K562 (cell line): ENCODE measurements around the gene CERS4. TPM values are rescaled to one million over a fixed set of nuclear protein-coding genes. Genes with fewer than 3 reads are reported as not detected.
"Not testable (repeated sequence)": the region's sequence is repeated elsewhere in the genome, so short reads cannot be mapped to it uniquely, and the experiment has no call there.

Experiments used
- ATAC-seq: fragments of 200-7000 bp; cut with Tn5 transposase; 3 replicates; pipeline ENCODE4 v1.9.1; 2020; ENCODE audit warnings: moderate library complexity
- BruUV-seq: library from RNA; stranded (reverse); fragments of 400-500 nt; replicated peaks from 2 replicates; lab custom pipeline; 2021; lab: Mats Ljungman, UMichigan
- CTCF ChIA-PET: fragments of 300-600 bp; formaldehyde crosslinking; extraction: SDS; loops from one replicate; lab custom pipeline; 2021; ENCODE audit warnings: low intra/inter-chr PET ratio; lab: Yijun Ruan, JAX
- POLR2A ChIA-PET: fragments of 300-600, 350-650 bp; sonication (Branson Sonifier 250); formaldehyde crosslinking; extraction: SDS; loops from one replicate; lab custom pipeline; 2021; ENCODE audit warnings: antibody characterized with exemption, inconsistent platforms; lab: Yijun Ruan, JAX
- DNase-seq, 4 experiments: peaks; one replicate each; pipeline versions ENCODE4 v3.0.0 to v3.0.0-alpha.2; 2011 to 2018; ENCODE audit warnings: low spot score in 3 of 4, mixed read lengths in 3 of 4; ENCODE audit errors: extremely low read depth in 1 of 4
- FAIRE-seq: peaks from 2 replicates; lab custom pipeline; 2011; peaks lifted over from hg19 to GRCh38; lab: Jason Lieb, UNC
- H2AFZ ChIP-seq: 2 replicates; pipeline ENCODE4 v1.6.0; 2011; ENCODE audit warnings: low read depth, low read length, control low read depth, inconsistent platforms
- H3K27ac ChIP-seq: fragments of 200-600 bp; 3 replicates; pipeline ENCODE4 v1.8.0; 2011; ENCODE audit warnings: low read depth, mild to moderate bottlenecking, control low read depth, inconsistent platforms, low read length, moderate library complexity, mixed read lengths; ENCODE audit errors: extremely low read depth
- H3K27me3 ChIP-seq, 2 experiments: fragments of 300-600 bp in 1 of 2; 2 replicates in 1 of 2; 3 replicates in 1 of 2; pipeline versions ENCODE4 v1.6.0 to v1.8.0; 2011; ENCODE audit warnings: inconsistent platforms in 2 of 2, low read length in 2 of 2, mild to moderate bottlenecking in 1 of 2, mixed read lengths in 1 of 2, moderate library complexity in 1 of 2; ENCODE audit not compliant: control insufficient read depth in 2 of 2, insufficient read depth in 2 of 2
- H3K36me3 ChIP-seq: fragments of 300-600 bp; 3 replicates; pipeline ENCODE4 v1.8.0; 2011; ENCODE audit warnings: mild to moderate bottlenecking, low read length, inconsistent platforms; ENCODE audit not compliant: control insufficient read depth, insufficient read depth
- H3K4me1 ChIP-seq, 2 experiments: fragments of 200-600 bp in 1 of 2; replicated peaks in 1 of 2; 2 replicates in 1 of 2; 3 replicates in 1 of 2; pipeline versions ENCODE4 v1.5.1 to v1.8.0; 2011; ENCODE audit warnings: inconsistent platforms in 2 of 2, low read length in 2 of 2, mild to moderate bottlenecking in 1 of 2, mixed read lengths in 1 of 2, moderate library complexity in 1 of 2; ENCODE audit not compliant: control insufficient read depth in 2 of 2, insufficient read depth in 2 of 2
- H3K4me2 ChIP-seq: 2 replicates; pipeline ENCODE4 v1.6.1; 2011; ENCODE audit warnings: low read length, control low read depth, inconsistent platforms, mixed read lengths; ENCODE audit not compliant: insufficient read depth
- H3K4me3 ChIP-seq: fragments of 200-600 bp; sonication (generic), shearing (Covaris generic); 2 replicates; pipeline ENCODE4 v1.5.1; 2016; ENCODE audit warnings: control low read depth, inconsistent platforms
- H3K79me2 ChIP-seq: fragments of 200-600 bp; 3 replicates; pipeline ENCODE4 v1.8.0; 2011; ENCODE audit warnings: low read length, inconsistent platforms; ENCODE audit not compliant: control insufficient read depth, insufficient read depth
- H3K9ac ChIP-seq, 2 experiments: 2 replicates each; pipeline versions ENCODE4 v1.6.0 to v1.6.1; 2011; ENCODE audit warnings: low read depth in 2 of 2, low read length in 2 of 2, control low read depth in 1 of 2, inconsistent platforms in 1 of 2, mild to moderate bottlenecking in 1 of 2, mixed read lengths in 1 of 2; ENCODE audit not compliant: insufficient read depth in 1 of 2
- H3K9me1 ChIP-seq: one replicate; pipeline ENCODE4 v1.6.0; 2011; ENCODE audit warnings: inconsistent platforms, mild to moderate bottlenecking, low read length, moderate library complexity; ENCODE audit not compliant: control insufficient read depth, insufficient read depth
- H3K9me3 ChIP-seq: replicated peaks from 2 replicates; pipeline ENCODE4 v1.5.1; 2011; ENCODE audit warnings: low read depth, low read length, inconsistent platforms; ENCODE audit not compliant: control insufficient read depth, insufficient read depth
- H4K20me1 ChIP-seq: replicated peaks from 2 replicates; pipeline ENCODE4 v1.6.1; 2011; ENCODE audit warnings: low read length, inconsistent platforms, mixed read lengths; ENCODE audit not compliant: control insufficient read depth, insufficient read depth
- CREBBP ChIP-seq: IDR thresholded peaks from one replicate; pipeline ENCODE4 v1.6.1; 2012; ENCODE audit warnings: low read depth, mild to moderate bottlenecking, control low read depth, inconsistent platforms, low read length
- DIDO1 ChIP-seq: fragments of 450-650 bp; IDR thresholded peaks from 2 replicates; pipeline ENCODE4 v1.6.1; 2016; ENCODE audit warnings: low read depth, missing biosample characterization, missing genetic modification characterization
- HDAC3 ChIP-seq: fragments of 450-650 bp; IDR thresholded peaks from 2 replicates; pipeline ENCODE4 v1.6.1; 2018; ENCODE audit warnings: borderline replicate concordance, mild to moderate bottlenecking, moderate library complexity; ENCODE audit not compliant: partially characterized antibody
- SRSF7 ChIP-seq: fragments of 200-400 bp; formaldehyde crosslinking; optimal IDR thresholded peaks from 2 replicates; pipeline ENCODE3; 2017; ENCODE audit warnings: mild to moderate bottlenecking, low read depth, low read length
- WGBS: fragments of 100-300 bp; shearing (Covaris generic); methylation state at CpG from one replicate; pipeline ENCODE4 v1.1.6; 2016; ENCODE audit warnings: low coverage, mixed read lengths; ENCODE audit not compliant: insufficient coverage; ENCODE audit errors: missing lambda C conversion rate; 5-methylcytosine and 5-hydroxymethylcytosine counted together
- in situ Hi-C: fragments of 300-500 bp; cut with MboI; formaldehyde crosslinking; loops from 4 replicates; pipeline ENCODE4 v1.15.0; 2018; ENCODE audit warnings: inconsistent platforms, mixed read lengths
- intact Hi-C: fragments of 100-400 bp; cut with micrococcal nuclease; formaldehyde crosslinking; loops from 2 replicates; pipeline ENCODE4 v1.14.2; 2022
- polyA plus RNA-seq, 8 experiments: library from polyadenylated mRNA; depleted of rRNA in 4 of 8; stranded (reverse) in 5 of 8; unstranded in 3 of 8; fragments of >200 nt; fragmentation: Nextera tagmentation in 2 of 8; fragmentation: Illumina TruSeq in 1 of 8; extraction: Ambion mirVana in 2 of 8; extraction: Trizol in 1 of 8; gene quantifications; 2 replicates each; pipeline versions ENCODE4 v1.2.1 to v1.2.3, GENCODE V29; 2011 to 2014; ENCODE audit warnings: inconsistent platforms in 1 of 8, missing spikeins in 1 of 8
- total RNA-seq, 7 experiments: library from RNA; depleted of rRNA in 6 of 7; stranded (reverse); fragments of >200 nt in 6 of 7; fragmentation: Illumina TruSeq in 2 of 7; extraction: Trizol in 2 of 7; gene quantifications; 2 replicates each; pipeline versions ENCODE4 v1.2.1 to v1.2.3, GENCODE V29; 2011 to 2021; ENCODE audit warnings: low replicate concordance in 1 of 7
- TF ChIP-seq, protein P1 (sequence below): fragments of 200-400 bp; formaldehyde crosslinking; IDR thresholded peaks from 2 replicates; pipeline ENCODE4 v1.6.1; 2017; ENCODE audit warnings: mild to moderate bottlenecking, low read depth, low read length, moderate library complexity
- TF ChIP-seq, protein P2 (sequence below): sonication (generic); IDR thresholded peaks from 2 replicates; pipeline ENCODE4 v1.6.1; 2016

CERS4 gene
- total and polyA plus RNA-seq, 9 of the 15 experiments (the other 6 are each of a cell fraction or from before 2014, with no cell fraction given) = 0.14 to 4.4 (median 2.9) TPM; not detected in 1

DNA sequence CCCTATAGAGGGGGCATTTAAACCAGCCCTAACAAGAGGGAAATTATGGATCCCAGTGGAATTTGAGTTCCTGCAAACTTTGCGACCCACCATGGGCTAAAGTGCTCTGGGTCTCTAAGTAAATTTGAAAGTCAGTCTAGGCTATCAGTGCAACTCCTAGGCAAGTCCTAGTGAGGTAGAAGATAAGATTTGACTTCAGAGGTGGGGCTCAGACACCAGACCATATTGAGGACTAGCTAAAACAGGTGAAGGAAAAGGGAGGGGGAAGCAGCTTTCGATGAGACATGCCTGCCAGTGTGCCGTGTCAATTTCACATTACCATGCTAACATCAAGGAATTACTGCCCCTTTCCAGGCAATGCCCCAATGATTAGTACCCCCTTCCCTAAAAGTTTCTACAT is 60.6 kb downstream of the CERS4 start:
- DNase-seq = no peak
- CTCF ChIA-PET = interaction anchor here (0.7 to 1.2 kb wide), 4 partner anchors 51 to 316 kb away, joined by 3 to 6 read pairs (median 3); no protein-coding TSS in a partner anchor
- FAIRE-seq = peak; percentile 80
- ATAC-seq = no peak; the same call in 1 of the 3 replicates
- TF ChIP-seq, protein P1, sequence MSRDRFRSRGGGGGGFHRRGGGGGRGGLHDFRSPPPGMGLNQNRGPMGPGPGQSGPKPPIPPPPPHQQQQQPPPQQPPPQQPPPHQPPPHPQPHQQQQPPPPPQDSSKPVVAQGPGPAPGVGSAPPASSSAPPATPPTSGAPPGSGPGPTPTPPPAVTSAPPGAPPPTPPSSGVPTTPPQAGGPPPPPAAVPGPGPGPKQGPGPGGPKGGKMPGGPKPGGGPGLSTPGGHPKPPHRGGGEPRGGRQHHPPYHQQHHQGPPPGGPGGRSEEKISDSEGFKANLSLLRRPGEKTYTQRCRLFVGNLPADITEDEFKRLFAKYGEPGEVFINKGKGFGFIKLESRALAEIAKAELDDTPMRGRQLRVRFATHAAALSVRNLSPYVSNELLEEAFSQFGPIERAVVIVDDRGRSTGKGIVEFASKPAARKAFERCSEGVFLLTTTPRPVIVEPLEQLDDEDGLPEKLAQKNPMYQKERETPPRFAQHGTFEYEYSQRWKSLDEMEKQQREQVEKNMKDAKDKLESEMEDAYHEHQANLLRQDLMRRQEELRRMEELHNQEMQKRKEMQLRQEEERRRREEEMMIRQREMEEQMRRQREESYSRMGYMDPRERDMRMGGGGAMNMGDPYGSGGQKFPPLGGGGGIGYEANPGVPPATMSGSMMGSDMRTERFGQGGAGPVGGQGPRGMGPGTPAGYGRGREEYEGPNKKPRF = no peak
- TF ChIP-seq HDAC3 (no peak), CREBBP (no peak), SRSF7 (no peak), DIDO1 (tag) (no peak)
- TF ChIP-seq, protein P2, sequence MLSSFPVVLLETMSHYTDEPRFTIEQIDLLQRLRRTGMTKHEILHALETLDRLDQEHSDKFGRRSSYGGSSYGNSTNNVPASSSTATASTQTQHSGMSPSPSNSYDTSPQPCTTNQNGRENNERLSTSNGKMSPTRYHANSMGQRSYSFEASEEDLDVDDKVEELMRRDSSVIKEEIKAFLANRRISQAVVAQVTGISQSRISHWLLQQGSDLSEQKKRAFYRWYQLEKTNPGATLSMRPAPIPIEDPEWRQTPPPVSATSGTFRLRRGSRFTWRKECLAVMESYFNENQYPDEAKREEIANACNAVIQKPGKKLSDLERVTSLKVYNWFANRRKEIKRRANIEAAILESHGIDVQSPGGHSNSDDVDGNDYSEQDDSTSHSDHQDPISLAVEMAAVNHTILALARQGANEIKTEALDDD = 0 out of 2 replicates have a peak, but pooled peaks have one; percentile 27
- TF ChIP-seq, all 486 proteins: peak for 1
- peak overlapping the region; percentile 98 for H2AFZ ChIP-seq
- no peak overlapping the region; a peak in 1 of 4 replicates for H3K9ac ChIP-seq
- no peaks in the 10 kb centered on the region for H3K9me3 ChIP-seq
- no TSS peak for BruUV-seq
- intact Hi-C loops = loop anchor here (10.0 kb wide), 1 partner anchor 55 kb away; the partner anchor contains the start of genes NDUFA7 and RPS28
- POLR2A ChIA-PET = no interaction called here
- no peaks in the 10 kb centered on the region for H3K79me2 ChIP-seq
- 45% methylated on average over 3 of the region's 3 CpGs for WGBS
- H3K4me3 ChIP-seq = no peak overlapping the region
- H3K4me2 ChIP-seq = 0 out of 2 replicates have a peak overlapping the region, but pooled peaks have one; percentile 86
- H3K27ac ChIP-seq = no peak overlapping the region
- no peaks in the 10 kb centered on the region for H4K20me1 ChIP-seq
- in situ Hi-C loops = loop anchor here (5.0 kb wide), 1 partner anchor 38 kb away; the partner anchor contains the start of gene CD320
- no peaks in the 10 kb centered on the region for H3K9me1 ChIP-seq
- no peaks in the 10 kb centered on the region for H3K36me3 ChIP-seq
- H3K27me3 ChIP-seq = no peaks in the 10 kb centered on the region
- H3K4me1 ChIP-seq = peaks cover 6 to 9% of the 10 kb centered on the region in 2 experiments; a peak in 4 of 5 replicates

DNA sequence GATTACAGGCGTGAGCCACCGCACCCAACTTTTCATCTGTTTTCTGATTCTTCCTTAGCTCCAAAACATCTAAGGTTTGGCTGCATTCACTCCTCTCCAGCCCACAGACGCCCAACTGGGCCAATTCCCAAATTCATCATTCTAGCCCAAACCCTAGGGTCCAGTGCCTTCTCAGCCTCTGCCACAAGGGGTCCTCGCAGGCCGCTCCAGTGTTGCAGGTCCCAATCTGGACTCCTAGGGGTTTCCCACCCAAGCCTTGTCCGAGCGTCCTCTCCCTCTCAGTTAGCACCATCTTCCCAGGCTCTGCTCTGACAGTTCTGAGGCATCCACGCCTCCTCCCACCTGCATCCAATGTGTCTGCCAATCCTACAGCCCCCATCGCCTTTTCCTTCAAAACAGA is 67.3 kb downstream of the CERS4 start:
- H2AFZ ChIP-seq, H3K9me1 ChIP-seq, H3K9me3 ChIP-seq, CTCF ChIA-PET, H3K27me3 ChIP-seq, H3K79me2 ChIP-seq, POLR2A ChIA-PET, H3K4me1 ChIP-seq, H3K4me3 ChIP-seq, H4K20me1 ChIP-seq, DNase-seq, intact Hi-C loops, H3K9ac ChIP-seq, H3K4me2 ChIP-seq, H3K27ac ChIP-seq, in situ Hi-C loops, H3K36me3 ChIP-seq: not testable (repeated sequence)
- FAIRE-seq = peak; percentile 93
- peak; percentile 89 for ATAC-seq
- BruUV-seq = TSS peak; percentile 29
- no CpG with 5 or more reads among the region's 9 CpGs for WGBS
